ENCODE data around the gene TNIP2.

DNA sequence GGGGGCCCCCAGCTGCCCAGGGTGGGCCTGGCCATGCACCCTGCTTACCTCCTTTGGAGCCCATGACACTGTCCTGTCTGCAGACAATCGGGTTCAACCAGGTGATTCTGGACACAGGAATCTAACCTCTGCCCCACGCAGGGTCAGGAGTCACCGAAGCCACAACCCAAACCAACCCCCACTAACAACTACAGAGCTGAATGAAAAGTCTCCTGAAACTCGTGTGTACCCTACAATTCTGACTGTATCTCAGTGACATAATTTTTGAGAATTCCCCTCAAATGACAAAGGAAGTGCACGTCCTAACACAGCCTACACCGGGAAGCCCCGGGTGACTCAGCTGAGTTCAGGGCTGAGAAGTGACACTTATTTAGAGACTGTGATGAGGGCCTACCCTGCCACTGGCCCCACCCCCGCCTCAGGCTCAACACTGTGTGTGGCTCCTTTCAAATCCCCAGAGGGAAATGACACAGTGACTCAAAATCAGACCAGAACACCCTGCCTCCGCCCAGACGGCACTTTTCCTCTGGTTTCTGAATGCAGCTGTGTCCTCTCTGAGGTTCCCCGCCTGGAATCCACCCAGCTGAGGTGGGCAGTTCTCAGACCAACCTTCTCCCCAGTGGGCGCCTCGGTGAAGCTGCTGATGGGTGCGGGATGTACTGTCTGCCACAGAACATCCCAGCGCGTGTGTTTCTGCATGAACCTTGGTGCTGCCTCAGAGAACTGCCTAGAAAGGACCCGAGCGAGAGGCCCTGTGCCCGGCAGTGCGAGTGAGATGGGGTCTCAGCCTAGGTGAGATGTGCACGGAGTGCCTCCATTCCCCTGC, 9.9 kb downstream of the TNIP2 start:
- 0 out of 2 replicates have a peak, but pooled peaks have one; percentile 34 for TF ChIP-seq TAF1 (IDR thresholded peaks at IDR 0.05; ENCODE audit: borderline replicate concordance, low read depth, low read length)
- TF ChIP-seq POLR2A (IDR thresholded peaks at IDR 0.05; ENCODE audit: low read depth, low read length), result peak; percentile 68
- TF ChIP-seq POLR2AphosphoS5 (IDR thresholded peaks at IDR 0.05; ENCODE audit: low read depth, low read length), result peak; percentile 76; the same call in 1 of the 2 replicates

Data from GM12892 (cell line).